IPS DF 6.9 (cell line): ENCODE results near the gene EXOSC3.

ENCODE experiments used
- DNase-seq: peaks from one replicate; pipeline ENCODE4 v3.0.0-alpha.2; 2013; ENCODE audit warnings: low read depth, low spot score
- H3K27ac ChIP-seq: one replicate; pipeline ENCODE4 v1.5.1; 2013; ENCODE audit warnings: low read length, control low read depth
- H3K27me3 ChIP-seq: 2 replicates; pipeline ENCODE4 v1.6.1; 2013; ENCODE audit warnings: mild to moderate bottlenecking, low read length; ENCODE audit not compliant: control insufficient read depth, insufficient read depth
- H3K36me3 ChIP-seq: 2 replicates; pipeline ENCODE4 v1.6.1; 2013; ENCODE audit warnings: low read length; ENCODE audit not compliant: control insufficient read depth, insufficient read depth
- H3K4me1 ChIP-seq: 2 replicates; pipeline ENCODE4 v1.6.1; 2013; ENCODE audit warnings: low read length; ENCODE audit not compliant: control insufficient read depth, insufficient read depth
- H3K4me3 ChIP-seq: 2 replicates; pipeline ENCODE4 v1.5.1; 2013; ENCODE audit warnings: mild to moderate bottlenecking, low read length
- H3K9me3 ChIP-seq: 2 replicates; pipeline ENCODE4 v1.6.1; 2013; ENCODE audit warnings: low read length, inconsistent platforms; ENCODE audit not compliant: control insufficient read depth, insufficient read depth
- WGBS: extraction: QIAGEN DNeasy Blood & Tissue Kit; methylation state at CpG from one replicate; pipeline ENCODE4 v1.1.7; 2013; ENCODE audit warnings: mixed read lengths, missing lambda C conversion rate; ENCODE audit not compliant: insufficient read length, insufficient coverage; 5-methylcytosine and 5-hydroxymethylcytosine counted together

EXOSC3 gene

DNA sequence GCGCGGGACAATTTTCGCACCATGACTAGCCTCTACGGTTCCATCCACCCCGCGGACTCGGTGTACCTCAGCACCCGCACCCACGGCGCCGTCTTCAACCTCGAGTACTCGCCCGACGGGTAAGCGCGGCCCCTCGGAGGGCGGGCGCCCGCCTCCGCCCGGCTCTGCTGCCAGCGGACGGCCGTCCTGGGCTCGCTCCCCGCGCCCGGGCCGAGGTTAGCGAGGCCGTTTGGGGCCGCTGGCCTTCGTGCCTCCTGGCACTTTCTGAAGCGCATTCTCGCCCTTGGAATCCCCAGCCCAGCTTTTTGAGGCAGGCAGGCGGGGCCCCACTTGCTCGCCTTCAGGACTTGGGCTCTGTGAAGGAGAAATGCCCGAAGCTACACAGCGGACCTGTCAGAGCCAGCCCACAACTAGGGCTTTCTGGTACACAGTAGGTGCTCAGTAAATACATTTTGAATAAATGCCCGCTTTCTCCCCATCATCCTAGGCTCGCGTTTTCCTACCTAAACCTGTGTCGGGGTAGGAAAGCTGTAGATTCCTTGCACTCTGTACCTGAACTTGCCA, 16.5 kb upstream of the EXOSC3 start:
- Histone ChIP-seq H3K4me1 (no peaks in the 10 kb centered on the region), H3K27ac (no peak overlapping the region), H3K4me3 (peak overlapping the region; percentile 79), H3K9me3 (no peaks in the 10 kb centered on the region), H3K36me3 (no peaks in the 10 kb centered on the region), H3K27me3 (no peaks in the 10 kb centered on the region)
- no peak for DNase-seq
- WGBS, result no CpG with 5 or more reads among the region's 45 CpGs

DNA sequence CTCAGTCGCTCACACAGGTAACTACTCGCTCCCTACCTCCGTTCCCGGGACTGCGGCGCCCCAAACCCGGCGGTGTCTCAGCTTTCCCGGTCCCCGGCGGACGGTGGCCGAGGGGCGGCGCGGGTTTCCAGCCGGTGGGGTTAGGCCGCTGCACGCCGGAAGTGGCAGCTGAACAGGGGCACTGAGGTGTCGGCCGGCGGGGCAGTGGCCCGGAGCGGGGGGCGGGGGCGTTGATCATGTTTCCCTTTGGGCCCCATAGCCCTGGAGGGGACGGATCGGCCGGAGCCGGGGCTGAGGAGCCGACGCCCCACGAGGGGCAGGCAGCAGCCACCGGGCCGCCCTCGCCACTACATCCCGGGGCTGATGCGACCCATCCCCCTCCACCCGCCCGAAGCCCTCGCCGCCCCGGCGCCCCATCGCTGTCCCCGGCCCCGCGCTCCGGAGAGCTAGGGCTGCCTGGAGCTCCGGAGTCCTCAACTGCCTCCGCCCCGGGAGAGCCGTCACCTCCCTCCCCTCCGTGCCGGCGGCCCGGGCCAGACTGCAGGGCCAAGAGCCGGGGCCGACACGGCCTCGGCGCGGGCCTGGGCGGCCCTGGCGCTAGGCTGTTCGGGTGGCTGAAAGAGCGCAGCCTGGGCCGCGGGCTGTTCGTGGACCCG, 15.9 kb upstream of the EXOSC3 start, which contains the start of gene DCAF10:
TSS of gene DCAF10 (plus strand) at position 167 of the 656 bp plus-strand sequence. CDS start at position 237, 70 bp downstream.
- H3K9me3 ChIP-seq, result no peaks in the 10 kb centered on the region
- no CpG with 5 or more reads among the region's 72 CpGs for WGBS
- DNase-seq, result peak; percentile 48
- H3K27me3 ChIP-seq, result no peaks in the 10 kb centered on the region
- H3K27ac ChIP-seq, result no peak within 1 kb of the TSS
- H3K36me3 ChIP-seq, result no peaks in the 10 kb centered on the region
- no peaks in the 10 kb centered on the region for H3K4me1 ChIP-seq
- peak within 1 kb of the TSS; percentile 79 for H3K4me3 ChIP-seq

DNA sequence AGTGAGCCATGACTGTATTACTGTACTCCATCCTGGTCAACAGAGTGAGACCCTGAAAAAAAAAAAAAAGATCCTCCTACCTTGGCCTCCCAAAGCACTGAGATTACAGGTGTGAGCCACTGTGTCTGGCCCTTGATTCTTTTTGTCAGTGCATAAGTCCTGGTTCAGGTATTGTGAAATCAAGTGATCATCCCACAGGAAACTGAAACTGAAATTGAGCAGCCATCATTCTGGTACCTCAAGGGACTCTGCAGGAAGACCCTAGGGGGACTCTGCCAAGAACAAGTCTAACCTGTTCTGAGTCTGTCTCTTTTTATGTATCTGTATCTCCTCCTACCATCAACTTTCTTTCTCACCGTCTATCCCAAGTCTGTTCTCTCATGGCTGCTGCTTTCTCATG, 13.8 kb upstream of the EXOSC3 start:
- Histone ChIP-seq H3K9me3 (no peaks in the 10 kb centered on the region), H3K27ac (no peak overlapping the region)
- no CpG with 5 or more reads among the region's 1 CpG for WGBS

DNA sequence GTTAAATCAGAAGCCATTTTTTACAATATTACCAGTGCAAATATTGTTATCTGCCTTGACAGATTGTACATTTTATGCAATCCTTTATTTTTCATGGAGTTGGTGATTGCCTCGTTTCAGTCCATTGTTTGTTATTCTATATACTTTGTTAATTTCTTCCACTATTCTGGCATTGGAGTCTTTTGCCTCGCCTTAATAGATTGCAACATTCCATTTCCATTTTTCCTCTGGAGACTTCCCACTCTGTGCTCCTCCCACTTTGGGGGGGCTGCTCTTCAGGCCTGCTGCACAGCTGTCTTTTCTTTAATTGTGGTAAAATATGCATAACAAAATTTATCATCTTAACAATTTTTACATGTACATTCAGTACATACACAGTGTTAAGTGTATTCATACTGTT, 11.4 kb upstream of the EXOSC3 start:
- Histone ChIP-seq H3K27me3 (no peaks in the 10 kb centered on the region), H3K36me3 (no peaks in the 10 kb centered on the region), H3K4me1 (no peaks in the 10 kb centered on the region), H3K4me3 (no peak overlapping the region), H3K9me3 (no peaks in the 10 kb centered on the region), H3K27ac (no peak overlapping the region)
- DNase-seq, result no peak
- no CpG with 5 or more reads among the region's 2 CpGs for WGBS

More for the DNA sequence above, 13.8 kb upstream of the EXOSC3 start:
- Histone ChIP-seq H3K4me1 (no peaks in the 10 kb centered on the region), H3K36me3 (no peaks in the 10 kb centered on the region), H3K4me3 (no peak overlapping the region), H3K27me3 (no peaks in the 10 kb centered on the region)
- DNase-seq, result no peak

DNA sequence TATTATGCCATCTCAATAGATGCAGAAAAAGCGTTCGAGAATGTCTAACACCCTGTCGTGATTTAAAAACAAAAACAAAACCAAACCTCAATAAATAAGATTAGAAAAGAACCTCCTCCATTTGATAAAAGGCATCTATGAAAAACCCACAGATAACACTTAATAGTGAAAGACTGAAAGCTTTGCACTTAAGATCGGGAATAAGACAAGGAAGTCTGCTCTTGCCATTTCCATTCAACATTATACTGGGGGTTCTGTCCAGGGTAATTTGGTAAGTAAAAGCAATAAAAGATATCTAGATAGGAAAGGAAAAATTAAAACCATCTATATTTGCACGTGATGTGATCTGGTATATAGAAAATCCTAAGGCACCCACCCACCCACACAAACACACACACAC, 7.3 kb upstream of the EXOSC3 start:
- no peaks in the 10 kb centered on the region for H3K9me3 ChIP-seq
- no peak overlapping the region for H3K4me3 ChIP-seq
- no peaks in the 10 kb centered on the region for H3K27me3 ChIP-seq
- no peak overlapping the region for H3K27ac ChIP-seq
- DNase-seq, result no peak
- no peaks in the 10 kb centered on the region for H3K36me3 ChIP-seq
- WGBS, result no CpG with 5 or more reads among the region's 5 CpGs
- no peaks in the 10 kb centered on the region for H3K4me1 ChIP-seq

DNA sequence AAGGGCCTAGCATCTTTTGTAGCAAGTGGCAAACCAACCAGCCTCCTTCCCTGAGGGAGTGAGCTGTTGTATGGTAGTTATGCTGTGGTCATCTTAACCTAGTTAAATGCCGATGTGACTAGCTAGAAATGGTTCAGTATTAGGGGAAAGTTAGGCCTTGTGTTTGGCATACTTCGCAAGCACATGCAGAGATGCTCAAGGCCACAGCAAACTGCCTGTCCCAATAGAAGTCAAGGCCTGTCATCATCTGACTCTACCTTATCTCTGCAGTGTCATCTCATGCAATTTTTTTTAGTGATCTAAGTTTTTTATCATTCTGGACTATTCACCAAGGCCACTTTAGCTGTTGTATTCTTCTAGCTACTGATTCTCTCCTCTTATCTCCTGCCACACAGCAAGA, 5.2 kb upstream of the EXOSC3 start:
- H3K9me3 ChIP-seq, result no peaks in the 10 kb centered on the region
- H3K27ac ChIP-seq, result no peak overlapping the region
- WGBS, result no CpG with 5 or more reads among the region's 2 CpGs

DNA sequence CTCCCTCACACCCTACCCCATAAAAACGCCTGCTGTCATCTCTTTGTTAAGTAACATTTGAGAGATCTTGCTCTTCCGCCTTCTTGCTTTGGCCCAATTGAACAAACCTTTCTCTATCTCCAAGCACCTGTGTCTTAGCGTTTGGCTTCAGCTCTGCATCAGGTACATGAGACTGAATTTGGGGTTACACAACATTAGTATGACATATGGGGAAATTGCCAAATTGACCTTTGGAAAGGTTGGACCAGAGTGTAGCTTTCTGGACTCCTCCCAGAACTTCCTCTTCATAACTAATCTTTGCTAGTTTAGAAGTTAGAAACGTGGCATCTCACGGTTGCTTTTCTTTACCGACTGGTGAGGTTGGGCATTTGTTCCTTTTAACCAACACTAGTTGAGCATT, 3.5 kb upstream of the EXOSC3 start:
- Histone ChIP-seq H3K27me3 (no peaks in the 10 kb centered on the region), H3K4me3 (no peak overlapping the region), H3K9me3 (no peaks in the 10 kb centered on the region), H3K27ac (no peak overlapping the region), H3K4me1 (no peaks in the 10 kb centered on the region), H3K36me3 (no peaks in the 10 kb centered on the region)
- DNase-seq, result no peak
- no CpG with 5 or more reads among the region's 6 CpGs for WGBS

More for the DNA sequence above, 5.2 kb upstream of the EXOSC3 start:
- Histone ChIP-seq H3K4me1 (no peaks in the 10 kb centered on the region), H3K36me3 (no peaks in the 10 kb centered on the region), H3K4me3 (no peak overlapping the region), H3K27me3 (no peaks in the 10 kb centered on the region)
- DNase-seq, result no peak

DNA sequence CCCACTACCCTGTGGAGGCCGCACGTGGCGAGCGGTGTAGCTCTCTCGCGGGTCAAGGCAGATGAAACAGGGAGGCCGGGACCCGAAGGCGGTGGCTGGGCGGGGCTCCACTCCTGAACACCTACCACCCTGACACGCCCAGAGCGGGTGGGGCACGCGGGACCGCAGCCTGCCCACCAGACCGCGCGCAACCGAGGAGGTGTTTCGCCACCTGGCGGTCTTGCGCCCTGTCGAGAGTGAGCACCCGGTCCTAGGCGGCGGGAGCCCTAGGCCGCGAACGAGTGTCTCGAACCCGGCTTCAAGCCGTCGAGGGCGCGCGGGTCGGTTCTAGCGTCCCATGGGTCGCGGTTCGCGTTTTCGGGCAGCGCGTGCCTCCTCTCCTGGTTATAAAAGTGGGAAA, 2.2 kb upstream of the EXOSC3 start:
- DNase-seq, result no peak
- Histone ChIP-seq H3K36me3 (peaks cover 2% of the 10 kb centered on the region; the same call in 1 of the 2 replicates), H3K9me3 (no peaks in the 10 kb centered on the region), H3K4me1 (no peaks in the 10 kb centered on the region), H3K27me3 (no peaks in the 10 kb centered on the region), H3K27ac (no peak overlapping the region), H3K4me3 (no peak overlapping the region)
- WGBS, result no CpG with 5 or more reads among the region's 45 CpGs

DNA sequence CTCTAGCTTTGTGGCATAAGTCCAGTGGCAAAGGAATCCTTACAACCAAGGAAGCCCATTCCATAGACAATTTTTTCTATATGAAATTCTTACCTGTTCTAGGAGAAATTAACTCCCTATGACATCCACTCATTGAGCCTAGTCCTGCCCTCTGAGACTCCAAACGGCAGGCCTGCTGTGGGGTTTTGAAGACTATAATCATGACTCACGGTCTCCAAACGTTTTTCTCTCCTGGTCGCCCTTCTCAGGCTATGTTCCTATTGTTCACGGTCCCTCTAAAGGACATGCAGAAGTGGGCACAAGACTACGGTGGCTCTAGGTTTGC, 611 bp downstream of the EXOSC3 start:
- Histone ChIP-seq H3K36me3 (peaks cover 6% of the 10 kb centered on the region; the same call in 1 of the 2 replicates), H3K9me3 (no peaks in the 10 kb centered on the region), H3K27ac (no peak overlapping the region), H3K4me1 (no peaks in the 10 kb centered on the region), H3K4me3 (peak overlapping the region; percentile 97), H3K27me3 (no peaks in the 10 kb centered on the region)
- no CpG with 5 or more reads among the region's 6 CpGs for WGBS
- no peak for DNase-seq

DNA sequence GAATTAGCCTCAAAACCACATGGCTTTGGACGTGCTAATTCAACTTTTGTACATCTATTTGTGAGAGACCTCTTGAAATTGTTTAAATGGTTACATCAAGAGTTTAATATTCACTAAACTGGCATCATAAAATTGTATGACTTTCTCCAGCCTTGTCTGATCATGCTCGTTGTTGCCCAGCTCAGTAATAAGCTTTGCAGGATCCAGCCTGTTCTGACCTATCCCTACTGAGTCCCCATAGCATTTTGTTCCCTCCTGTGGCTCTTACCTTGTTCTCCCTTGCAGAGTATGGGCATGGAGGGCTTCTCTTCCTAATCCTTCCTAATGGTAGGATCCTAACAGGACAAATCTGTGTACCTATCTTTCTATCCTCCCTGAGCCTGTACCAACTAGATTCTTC, 6.3 kb downstream of the EXOSC3 start:
- H3K4me1 ChIP-seq, result no peaks in the 10 kb centered on the region
- H3K4me3 ChIP-seq, result no peak overlapping the region
- DNase-seq, result no peak
- H3K9me3 ChIP-seq, result no peaks in the 10 kb centered on the region
- H3K27ac ChIP-seq, result no peak overlapping the region
- H3K27me3 ChIP-seq, result no peaks in the 10 kb centered on the region
- H3K36me3 ChIP-seq, result peaks cover 14% of the 10 kb centered on the region; the same call in 1 of the 2 replicates
- no CpG with 5 or more reads among the region's 2 CpGs for WGBS

DNA sequence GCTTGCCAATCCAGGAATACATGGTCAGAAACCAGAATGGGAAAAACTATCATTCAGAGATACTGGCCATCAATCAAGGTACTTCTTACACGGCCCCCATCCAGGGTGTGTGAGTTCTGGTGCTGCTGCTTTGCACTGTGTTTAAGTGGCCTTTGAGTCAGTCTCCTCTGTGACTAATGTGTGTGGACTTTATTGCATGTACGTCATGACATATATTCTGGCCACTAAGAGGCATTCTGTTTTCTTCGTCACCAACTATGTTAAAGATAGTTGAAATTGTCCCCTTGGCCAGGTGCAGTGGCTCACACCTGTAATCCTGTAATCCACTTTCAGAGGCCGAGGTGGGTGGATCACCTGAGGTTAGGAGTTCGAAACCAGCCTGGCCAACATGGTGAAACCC, 8.5 kb downstream of the EXOSC3 start:
- H3K4me1 ChIP-seq, result no peaks in the 10 kb centered on the region
- H3K4me3 ChIP-seq, result no peak overlapping the region
- peaks cover 11% of the 10 kb centered on the region; the same call in 1 of the 2 replicates for H3K36me3 ChIP-seq
- no peak overlapping the region for H3K27ac ChIP-seq
- no peak for DNase-seq
- no CpG with 5 or more reads among the region's 5 CpGs for WGBS
- H3K9me3 ChIP-seq, result no peaks in the 10 kb centered on the region
- no peaks in the 10 kb centered on the region for H3K27me3 ChIP-seq
